ENCODE measurements around the gene ZFAND3. TPM values are rescaled to one million over a fixed set of nuclear protein-coding genes. Genes with fewer than 3 reads are reported as not detected.

Gene ZFAND3
- total and polyA plus RNA-seq, 2 of the 4 experiments (the other 2 are of a cell fraction), result 10.9 to 26.7 TPM

DNA sequence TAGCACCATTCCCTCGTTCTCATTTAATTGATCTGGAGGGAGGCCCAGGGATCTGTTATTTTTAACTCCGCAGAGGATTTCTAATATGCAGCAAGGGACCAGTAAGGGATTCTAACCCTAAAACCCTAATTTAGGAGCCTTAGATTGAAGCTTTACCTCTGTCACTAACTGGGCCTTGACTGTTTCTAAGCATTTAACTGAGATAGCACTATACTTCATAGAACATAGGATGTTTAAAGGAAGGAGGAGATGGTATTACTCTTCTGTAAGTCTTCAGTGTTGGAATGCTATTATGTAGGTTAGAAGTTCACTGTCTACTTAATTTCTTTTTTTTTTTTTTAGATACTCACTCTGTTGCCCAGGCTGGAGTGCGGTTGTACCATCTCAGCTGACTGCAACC lies 242.5 kb downstream of the ZFAND3 start:
- Histone ChIP-seq H3K79me1 (ENCODE audit: low read depth in 1 of 2, low read length in 2 of 2) (peaks cover 34 to 62% of the 10 kb centered on the region in 2 experiments), H3K36me3 (ENCODE audit: control insufficient read depth, insufficient read depth, low read length) (peaks cover 17% of the 10 kb centered on the region), H3K4me3 (ENCODE audit: insufficient read depth, low read depth, low read length) (no peak overlapping the region), H4K20me1 (ENCODE audit: insufficient read depth, low read length) (peaks cover 43% of the 10 kb centered on the region; the same call in 1 of the 2 replicates), H3K4me1 (ENCODE audit: control insufficient read depth, insufficient read depth, low read length) (peaks cover 7% of the 10 kb centered on the region), H3K23ac (ENCODE audit: low read depth, low read length) (no peak overlapping the region), H2BK120ac (ENCODE audit: low read depth, low read length) (no peak overlapping the region), H3K27ac (ENCODE audit: insufficient read depth, low read length) (no peak overlapping the region), H3K27me3 (ENCODE audit: control insufficient read depth, insufficient read depth, low read length) (no peaks in the 10 kb centered on the region), H2AK9ac (replicated peaks; ENCODE audit: low read depth, low read length, poor library complexity) (no peak overlapping the region), H3K4me2 (ENCODE audit: low read depth, low read length) (no peak overlapping the region), H4K8ac (ENCODE audit: low read depth in 2 of 2, low read length in 2 of 2) (no peak overlapping the region), H3K4ac (ENCODE audit: low read depth, low read length) (no peak overlapping the region), H3K9me1 (ENCODE audit: insufficient read depth, low read length) (peaks cover 12% of the 10 kb centered on the region), H2AK5ac (ENCODE audit: low read depth, low read length) (no peak overlapping the region), H3K9me3 (ENCODE audit: control insufficient read depth, insufficient read depth, low read length) (no peaks in the 10 kb centered on the region), H3K9ac (ENCODE audit: low read depth, low read length) (no peak overlapping the region), H3K18ac (ENCODE audit: low read depth, low read length) (no peak overlapping the region), H3K56ac (ENCODE audit: extremely low read depth, insufficient read depth, low read length) (no peak overlapping the region), H2BK20ac (ENCODE audit: low read depth, low read length) (no peak overlapping the region), H2AFZ (replicated peaks; ENCODE audit: low read length, poor library complexity) (no peak overlapping the region), H2BK5ac (ENCODE audit: low read depth, low read length, poor library complexity, severe bottlenecking) (no peak overlapping the region), H2BK15ac (ENCODE audit: low read depth, low read length) (no peak overlapping the region), H3K14ac (replicated peaks; ENCODE audit: low read depth, low read length) (no peak overlapping the region), H4K91ac (ENCODE audit: insufficient read depth, low read depth, low read length) (no peak overlapping the region), H4K5ac (ENCODE audit: low read depth, low read length) (no peak overlapping the region)
- ChIA-PET POLR2A (ENCODE audit: unreplicated experiment) (no interaction called here), CTCF (no interaction called here)
- in situ Hi-C loops (cut with MboI; ENCODE audit: low sequenced_read_pairs), result no loop called here
- no peak for ATAC-seq (ENCODE audit: low read depth)
- no peak for DNase-seq
- TF ChIP-seq NFE2L2 (IDR thresholded peaks at IDR 0.05; ENCODE audit: low read depth, low read length) (no peak), POLR2A (IDR thresholded peaks at IDR 0.05; ENCODE audit: low read depth, low read length) (no peak), RAD21 (IDR thresholded peaks at IDR 0.05; ENCODE audit: low read length) (no peak), CHD1 (IDR thresholded peaks at IDR 0.05; ENCODE audit: low read depth, low read length) (no peak), MXI1 (IDR thresholded peaks at IDR 0.05; ENCODE audit: borderline replicate concordance, low read depth, low read length) (no peak), CEBPB (IDR thresholded peaks at IDR 0.05; ENCODE audit: low read depth, low read length) (no peak), MAFK (IDR thresholded peaks at IDR 0.05; ENCODE audit: low read depth, low read length) (no peak), RFX5 (IDR thresholded peaks at IDR 0.05; ENCODE audit: low read depth, low read length) (no peak), MAZ (IDR thresholded peaks at IDR 0.05; ENCODE audit: borderline replicate concordance, low read depth, low read length) (no peak), BHLHE40 (IDR thresholded peaks at IDR 0.05; ENCODE audit: low read depth, low read length) (no peak), FOS (IDR thresholded peaks at IDR 0.05; ENCODE audit: low read depth, low read length) (no peak), SMC3 (IDR thresholded peaks at IDR 0.05; ENCODE audit: low read depth, low read length) (no peak), RCOR1 (IDR thresholded peaks at IDR 0.05; ENCODE audit: insufficient replicate concordance, low read length) (no peak)
- TF ChIP-seq, protein P1, sequence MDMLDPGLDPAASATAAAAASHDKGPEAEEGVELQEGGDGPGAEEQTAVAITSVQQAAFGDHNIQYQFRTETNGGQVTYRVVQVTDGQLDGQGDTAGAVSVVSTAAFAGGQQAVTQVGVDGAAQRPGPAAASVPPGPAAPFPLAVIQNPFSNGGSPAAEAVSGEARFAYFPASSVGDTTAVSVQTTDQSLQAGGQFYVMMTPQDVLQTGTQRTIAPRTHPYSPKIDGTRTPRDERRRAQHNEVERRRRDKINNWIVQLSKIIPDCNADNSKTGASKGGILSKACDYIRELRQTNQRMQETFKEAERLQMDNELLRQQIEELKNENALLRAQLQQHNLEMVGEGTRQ (IDR thresholded peaks at IDR 0.05; ENCODE audit: low read depth, low read length), result no peak
- TF ChIP-seq, protein P2, sequence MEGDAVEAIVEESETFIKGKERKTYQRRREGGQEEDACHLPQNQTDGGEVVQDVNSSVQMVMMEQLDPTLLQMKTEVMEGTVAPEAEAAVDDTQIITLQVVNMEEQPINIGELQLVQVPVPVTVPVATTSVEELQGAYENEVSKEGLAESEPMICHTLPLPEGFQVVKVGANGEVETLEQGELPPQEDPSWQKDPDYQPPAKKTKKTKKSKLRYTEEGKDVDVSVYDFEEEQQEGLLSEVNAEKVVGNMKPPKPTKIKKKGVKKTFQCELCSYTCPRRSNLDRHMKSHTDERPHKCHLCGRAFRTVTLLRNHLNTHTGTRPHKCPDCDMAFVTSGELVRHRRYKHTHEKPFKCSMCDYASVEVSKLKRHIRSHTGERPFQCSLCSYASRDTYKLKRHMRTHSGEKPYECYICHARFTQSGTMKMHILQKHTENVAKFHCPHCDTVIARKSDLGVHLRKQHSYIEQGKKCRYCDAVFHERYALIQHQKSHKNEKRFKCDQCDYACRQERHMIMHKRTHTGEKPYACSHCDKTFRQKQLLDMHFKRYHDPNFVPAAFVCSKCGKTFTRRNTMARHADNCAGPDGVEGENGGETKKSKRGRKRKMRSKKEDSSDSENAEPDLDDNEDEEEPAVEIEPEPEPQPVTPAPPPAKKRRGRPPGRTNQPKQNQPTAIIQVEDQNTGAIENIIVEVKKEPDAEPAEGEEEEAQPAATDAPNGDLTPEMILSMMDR (conservative IDR thresholded peaks at IDR 0.05; ENCODE audit: low read depth, low read length), result no peak
- TF ChIP-seq, protein P3, sequence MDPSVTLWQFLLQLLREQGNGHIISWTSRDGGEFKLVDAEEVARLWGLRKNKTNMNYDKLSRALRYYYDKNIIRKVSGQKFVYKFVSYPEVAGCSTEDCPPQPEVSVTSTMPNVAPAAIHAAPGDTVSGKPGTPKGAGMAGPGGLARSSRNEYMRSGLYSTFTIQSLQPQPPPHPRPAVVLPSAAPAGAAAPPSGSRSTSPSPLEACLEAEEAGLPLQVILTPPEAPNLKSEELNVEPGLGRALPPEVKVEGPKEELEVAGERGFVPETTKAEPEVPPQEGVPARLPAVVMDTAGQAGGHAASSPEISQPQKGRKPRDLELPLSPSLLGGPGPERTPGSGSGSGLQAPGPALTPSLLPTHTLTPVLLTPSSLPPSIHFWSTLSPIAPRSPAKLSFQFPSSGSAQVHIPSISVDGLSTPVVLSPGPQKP (IDR thresholded peaks at IDR 0.05; ENCODE audit: borderline replicate concordance, low read depth, low read length), result no peak
- BruUV-seq (replicated peaks), result no TSS peak
- intact Hi-C loops (cut with micrococcal nuclease), result no loop called here
- dilution Hi-C loops (cut with HindIII; ENCODE audit: low sequenced_read_pairs, unreplicated experiment), result no loop called here
- WGBS, 2 experiments (ENCODE audit: extremely low coverage in 2 of 2, insufficient read length in 1 of 2), result 100% methylated on average over 1 of the region's 3 CpGs; no CpG with 5 or more reads in 1 of the 2 experiments

All from IMR-90 (cell line).